Adipocyte (in vitro differentiated cells): ENCODE results near the gene TMEM50B.
"Not testable (repeated sequence)": the region's sequence is repeated elsewhere in the genome, so short reads cannot be mapped to it uniquely, and the experiment has no call there.

Experiments used
- DNase-seq: peaks from one replicate; pipeline ENCODE4 v3.0.0-alpha.2; 2015; ENCODE audit warnings: low read depth
- H3K27me3 ChIP-seq: replicated peaks from 2 replicates; pipeline ENCODE4 v1.7.0; 2013; ENCODE audit warnings: mild to moderate bottlenecking, low read length, moderate library complexity; ENCODE audit not compliant: control insufficient read depth, insufficient read depth
- H3K36me3 ChIP-seq: 2 replicates; pipeline ENCODE4 v1.7.0; 2013; ENCODE audit warnings: low read length, mild to moderate bottlenecking, moderate library complexity; ENCODE audit not compliant: control insufficient read depth, insufficient read depth, severe bottlenecking
- H3K4me1 ChIP-seq: 2 replicates; pipeline ENCODE4 v1.7.0; 2013; ENCODE audit warnings: mild to moderate bottlenecking, low read length, moderate library complexity; ENCODE audit not compliant: control insufficient read depth, insufficient read depth
- H3K4me3 ChIP-seq: 2 replicates; pipeline ENCODE4 v1.7.0; 2013; ENCODE audit warnings: mild to moderate bottlenecking, low read length, moderate library complexity
- H3K9ac ChIP-seq: 2 replicates; pipeline ENCODE4 v1.7.0; 2013; ENCODE audit warnings: mild to moderate bottlenecking, low read length, moderate library complexity
- H3K9me3 ChIP-seq: 2 replicates; pipeline ENCODE4 v1.7.0; 2013; ENCODE audit warnings: mild to moderate bottlenecking, low read length, moderate library complexity; ENCODE audit not compliant: control insufficient read depth

TMEM50B gene

GRCh38 chr21:33425825-33426224 lies 53.9 kb downstream of the TMEM50B start:
- peaks cover 76% of the 10 kb centered on the region for H3K36me3 ChIP-seq
- H3K9me3 ChIP-seq: no peaks in the 10 kb centered on the region
- H3K4me3 ChIP-seq: no peak overlapping the region
- no peak for DNase-seq
- H3K4me1 ChIP-seq: peaks cover 20% of the 10 kb centered on the region
- no peaks in the 10 kb centered on the region for H3K27me3 ChIP-seq
- H3K9ac ChIP-seq: no peak overlapping the region

GRCh38 chr21:33424214-33424613 lies 55.6 kb downstream of the TMEM50B start:
- H3K4me1 ChIP-seq: peaks cover 21% of the 10 kb centered on the region
- DNase-seq: no peak
- H3K27me3 ChIP-seq: no peaks in the 10 kb centered on the region
- no peak overlapping the region for H3K9ac ChIP-seq
- peaks cover 69% of the 10 kb centered on the region for H3K36me3 ChIP-seq
- H3K9me3 ChIP-seq: no peaks in the 10 kb centered on the region
- no peak overlapping the region for H3K4me3 ChIP-seq

- Histone ChIP-seq H3K9ac (no peak overlapping the region), H3K4me3 (no peak overlapping the region), H3K27me3 (no peaks in the 10 kb centered on the region), H3K4me1 (peaks cover 23% of the 10 kb centered on the region), H3K9me3 (no peaks in the 10 kb centered on the region), H3K36me3 (peaks cover 58% of the 10 kb centered on the region)
- DNase-seq: no peak
Measured at GRCh38 chr21:33421713-33422393, 57.9 kb downstream of the TMEM50B start.

GRCh38 chr21:33419538-33420123 lies 60.1 kb downstream of the TMEM50B start:
- Histone ChIP-seq H3K36me3 (peaks cover 61% of the 10 kb centered on the region), H3K4me3 (no peak overlapping the region)

GRCh38 chr21:33418691-33419090 lies 61.1 kb downstream of the TMEM50B start:
- peak; percentile 69 for DNase-seq
- Histone ChIP-seq H3K4me3 (no peak overlapping the region), H3K9me3 (no peaks in the 10 kb centered on the region), H3K36me3 (peaks cover 58% of the 10 kb centered on the region), H3K4me1 (peaks cover 23% of the 10 kb centered on the region), H3K9ac (peak overlapping the region; percentile 71), H3K27me3 (no peaks in the 10 kb centered on the region)

More at GRCh38 chr21:33419538-33420123, 60.1 kb downstream of the TMEM50B start:
- Histone ChIP-seq H3K27me3 (no peaks in the 10 kb centered on the region), H3K9ac (peak overlapping the region; percentile 71), H3K9me3 (no peaks in the 10 kb centered on the region), H3K4me1 (peaks cover 23% of the 10 kb centered on the region)
- DNase-seq: peak; percentile 50

- Histone ChIP-seq H3K4me1 (peaks cover 27% of the 10 kb centered on the region), H3K36me3 (peaks cover 50% of the 10 kb centered on the region), H3K4me3 (no peak overlapping the region), H3K27me3 (no peaks in the 10 kb centered on the region), H3K9me3 (no peaks in the 10 kb centered on the region), H3K9ac (no peak overlapping the region)
- DNase-seq: no peak
Measured at GRCh38 chr21:33414926-33415325, 64.8 kb downstream of the TMEM50B start.

GRCh38 chr21:33414068-33414467 lies 65.7 kb downstream of the TMEM50B start:
- Histone ChIP-seq H3K4me1 (peaks cover 26% of the 10 kb centered on the region), H3K9ac (no peak overlapping the region), H3K4me3 (no peak overlapping the region), H3K9me3 (no peaks in the 10 kb centered on the region), H3K36me3 (peaks cover 50% of the 10 kb centered on the region), H3K27me3 (no peaks in the 10 kb centered on the region)
- DNase-seq: no peak

- Histone ChIP-seq H3K36me3 (peaks cover 48% of the 10 kb centered on the region), H3K4me3 (no peak overlapping the region), H3K27me3 (no peaks in the 10 kb centered on the region), H3K9ac (no peak overlapping the region), H3K4me1 (peaks cover 20% of the 10 kb centered on the region), H3K9me3 (no peaks in the 10 kb centered on the region)
- no peak for DNase-seq
Measured at GRCh38 chr21:33412832-33413519, 66.8 kb downstream of the TMEM50B start.

GRCh38 chr21:33412439-33412831 lies 67.3 kb downstream of the TMEM50B start:
- H3K9me3 ChIP-seq, DNase-seq, H3K9ac ChIP-seq, H3K27me3 ChIP-seq, H3K4me3 ChIP-seq: not testable (repeated sequence)
- peaks cover 46% of the 10 kb centered on the region for H3K36me3 ChIP-seq
- H3K4me1 ChIP-seq: peaks cover 17% of the 10 kb centered on the region

GRCh38 chr21:33411949-33412430 lies 67.8 kb downstream of the TMEM50B start:
- Histone ChIP-seq H3K36me3 (peaks cover 41% of the 10 kb centered on the region), H3K9me3 (no peaks in the 10 kb centered on the region)
- DNase-seq: no peak

GRCh38 chr21:33406493-33406892 lies 73.3 kb downstream of the TMEM50B start:
- Histone ChIP-seq H3K36me3 (peaks cover 8% of the 10 kb centered on the region), H3K9me3 (no peaks in the 10 kb centered on the region), H3K4me3 (no peak overlapping the region), H3K27me3 (no peaks in the 10 kb centered on the region), H3K4me1 (peaks cover 42% of the 10 kb centered on the region), H3K9ac (no peak overlapping the region)
- no peak for DNase-seq

More at GRCh38 chr21:33411949-33412430, 67.8 kb downstream of the TMEM50B start:
- no peak overlapping the region for H3K4me3 ChIP-seq
- no peaks in the 10 kb centered on the region for H3K27me3 ChIP-seq
- H3K9ac ChIP-seq: no peak overlapping the region
- H3K4me1 ChIP-seq: peaks cover 16% of the 10 kb centered on the region
